Suprapubic skin (tissue), 4 donors: ENCODE data around the gene CHIT1. TPM values are rescaled to one million over a fixed set of nuclear protein-coding genes. Genes with fewer than 3 reads are reported as not detected.

ENCODE experiments used
- DNase-seq, 2 donors: peaks; one replicate each; pipeline ENCODE4 v3.0.0-alpha.2; 2019; ENCODE audit warnings: low spot score in 2 of 2
- H3K27ac ChIP-seq: fragments of 200-600 bp; sonication (generic); one replicate; pipeline ENCODE4 v1.5.1; 2019
- H3K27me3 ChIP-seq: fragments of 200-600 bp; sonication (generic); one replicate; pipeline ENCODE4 v1.5.1; 2019
- H3K36me3 ChIP-seq: fragments of 200-600 bp; sonication (generic); one replicate; pipeline ENCODE4 v1.5.1; 2019
- H3K4me1 ChIP-seq: fragments of 200-600 bp; sonication (generic); one replicate; pipeline ENCODE4 v1.5.1; 2019
- H3K4me3 ChIP-seq: fragments of 200-600 bp; sonication (generic); one replicate; pipeline ENCODE4 v1.5.1; 2019; ENCODE audit warnings: mild to moderate bottlenecking
- H3K9me3 ChIP-seq: fragments of 200-600 bp; sonication (generic); one replicate; pipeline ENCODE4 v1.5.1; 2019
- EP300 ChIP-seq: sonication (generic); formaldehyde crosslinking; IDR thresholded peaks from one replicate; pipeline ENCODE4 v1.6.1; 2017; ENCODE audit warnings: antibody characterized with exemption
- POLR2A ChIP-seq, 2 donors: fragments of 450-650 bp; IDR thresholded peaks; one replicate each; pipeline ENCODE4 v1.6.1; 2017; ENCODE audit warnings: antibody characterized with exemption in 2 of 2, mild to moderate bottlenecking in 2 of 2, moderate library complexity in 2 of 2
- POLR2AphosphoS5 ChIP-seq, 3 donors: sonication (generic); formaldehyde crosslinking; IDR thresholded peaks; one replicate each; pipeline ENCODE4 v1.6.1; 2017; ENCODE audit warnings: antibody characterized with exemption in 3 of 3
- WGBS: methylation state at CpG from one replicate; pipeline ENCODE4 v1.1.5; 2018; 5-methylcytosine and 5-hydroxymethylcytosine counted together
- total RNA-seq, 4 donors: library from RNA; depleted of rRNA; stranded (reverse); fragments of >200 nt; gene quantifications; one replicate each; pipeline ENCODE4 v1.1.0, GENCODE V29; 2016
- TF ChIP-seq, protein P1 (sequence below), 2 donors: fragments of 200-600 bp in 1 of 2; fragments of 450-650 bp in 1 of 2; sonication (generic) in 1 of 2; IDR thresholded peaks; one replicate each; pipeline ENCODE4 v1.5.1; 2016 to 2019; ENCODE audit warnings: antibody characterized with exemption in 2 of 2, mild to moderate bottlenecking in 1 of 2, moderate library complexity in 1 of 2

Gene CHIT1
- total RNA-seq, 4 donors from 2014 or later = 0.23 to 0.68 (median 0.32) TPM; not detected in 1

DNA sequence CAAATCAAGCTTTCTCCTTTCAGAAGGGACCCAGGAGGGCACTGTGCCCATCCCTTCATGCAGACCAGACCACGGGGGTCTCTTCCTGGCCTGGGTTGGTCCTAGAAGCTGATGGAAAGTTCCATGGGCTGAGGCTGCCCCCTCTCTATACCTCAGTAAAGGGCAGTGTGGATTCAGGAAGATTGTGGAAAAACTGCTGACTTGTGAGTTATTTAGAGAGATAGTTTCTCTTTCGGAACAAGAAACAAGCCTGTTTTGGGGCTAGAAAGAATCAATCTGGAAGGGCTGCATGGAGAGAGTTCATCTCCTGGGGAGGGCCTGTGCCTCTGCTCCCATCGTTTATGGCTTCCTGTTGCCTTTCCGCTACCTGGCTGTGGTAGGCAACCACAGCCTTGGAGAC is 803 bp downstream of the CHIT1 start:
- 83% methylated on average over 4 of the region's 4 CpGs for WGBS
- no peaks in the 10 kb centered on the region for H3K9me3 ChIP-seq
- H3K4me1 ChIP-seq = no peaks in the 10 kb centered on the region
- TF ChIP-seq, protein P1, sequence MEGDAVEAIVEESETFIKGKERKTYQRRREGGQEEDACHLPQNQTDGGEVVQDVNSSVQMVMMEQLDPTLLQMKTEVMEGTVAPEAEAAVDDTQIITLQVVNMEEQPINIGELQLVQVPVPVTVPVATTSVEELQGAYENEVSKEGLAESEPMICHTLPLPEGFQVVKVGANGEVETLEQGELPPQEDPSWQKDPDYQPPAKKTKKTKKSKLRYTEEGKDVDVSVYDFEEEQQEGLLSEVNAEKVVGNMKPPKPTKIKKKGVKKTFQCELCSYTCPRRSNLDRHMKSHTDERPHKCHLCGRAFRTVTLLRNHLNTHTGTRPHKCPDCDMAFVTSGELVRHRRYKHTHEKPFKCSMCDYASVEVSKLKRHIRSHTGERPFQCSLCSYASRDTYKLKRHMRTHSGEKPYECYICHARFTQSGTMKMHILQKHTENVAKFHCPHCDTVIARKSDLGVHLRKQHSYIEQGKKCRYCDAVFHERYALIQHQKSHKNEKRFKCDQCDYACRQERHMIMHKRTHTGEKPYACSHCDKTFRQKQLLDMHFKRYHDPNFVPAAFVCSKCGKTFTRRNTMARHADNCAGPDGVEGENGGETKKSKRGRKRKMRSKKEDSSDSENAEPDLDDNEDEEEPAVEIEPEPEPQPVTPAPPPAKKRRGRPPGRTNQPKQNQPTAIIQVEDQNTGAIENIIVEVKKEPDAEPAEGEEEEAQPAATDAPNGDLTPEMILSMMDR (IDR thresholded peaks at IDR 0.05) = no peak
- no peak for TF ChIP-seq EP300
- no peak for TF ChIP-seq POLR2A (IDR thresholded peaks at IDR 0.05)
- no peak for TF ChIP-seq POLR2AphosphoS5 (IDR thresholded peaks at IDR 0.05)
- H3K4me3 ChIP-seq = no peak overlapping the region
- H3K27ac ChIP-seq = no peak overlapping the region
- peaks cover 23% of the 10 kb centered on the region for H3K27me3 ChIP-seq
- DNase-seq = no peak
- H3K36me3 ChIP-seq = no peaks in the 10 kb centered on the region

- TF ChIP-seq POLR2AphosphoS5 (IDR thresholded peaks at IDR 0.05) = no peak
- no peak for TF ChIP-seq POLR2A (IDR thresholded peaks at IDR 0.05)
- TF ChIP-seq EP300 = no peak
- TF ChIP-seq, protein P1 (IDR thresholded peaks at IDR 0.05) = no peak
- no peaks in the 10 kb centered on the region for H3K36me3 ChIP-seq
- H3K27me3 ChIP-seq = peaks cover 14% of the 10 kb centered on the region
- no peak overlapping the region for H3K27ac ChIP-seq
- no peak for DNase-seq
- no peak overlapping the region for H3K4me3 ChIP-seq
- no peaks in the 10 kb centered on the region for H3K4me1 ChIP-seq
- H3K9me3 ChIP-seq = no peaks in the 10 kb centered on the region
- WGBS = 82% methylated on average over 9 of the region's 9 CpGs
Measured at GRCh38 chr1:203227371-203228083, 1.9 kb downstream of the CHIT1 start.

DNA sequence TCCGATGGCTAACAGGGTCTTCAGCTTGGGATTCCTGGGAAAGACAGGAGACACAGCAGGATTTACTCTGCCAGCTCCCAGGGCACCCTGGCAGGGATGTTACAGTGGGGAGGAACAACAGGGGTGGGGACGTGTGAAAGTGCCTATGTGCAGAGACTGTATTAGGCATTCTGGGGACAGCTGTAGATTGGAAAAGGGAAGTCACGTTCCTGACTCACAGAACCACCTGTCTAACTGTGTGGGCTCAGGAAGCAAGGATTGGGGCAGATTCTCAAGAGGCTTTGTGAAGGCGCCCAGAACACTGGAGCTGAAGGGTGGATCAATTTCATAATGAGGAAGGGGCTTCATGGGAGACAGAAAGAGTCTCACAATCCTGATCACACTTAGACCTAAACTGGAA is 4.4 kb downstream of the CHIT1 start:
- Histone ChIP-seq H3K36me3 (no peaks in the 10 kb centered on the region), H3K9me3 (no peaks in the 10 kb centered on the region), H3K4me1 (no peaks in the 10 kb centered on the region), H3K27ac (no peak overlapping the region), H3K27me3 (peaks cover 13% of the 10 kb centered on the region), H3K4me3 (no peak overlapping the region)
- 42% methylated on average over 3 of the region's 4 CpGs for WGBS
- no peak for TF ChIP-seq EP300
- no peak for TF ChIP-seq POLR2AphosphoS5 (IDR thresholded peaks at IDR 0.05)
- no peak for TF ChIP-seq POLR2A (IDR thresholded peaks at IDR 0.05)
- TF ChIP-seq, protein P1 (IDR thresholded peaks at IDR 0.05) = no peak
- DNase-seq = no peak

DNA sequence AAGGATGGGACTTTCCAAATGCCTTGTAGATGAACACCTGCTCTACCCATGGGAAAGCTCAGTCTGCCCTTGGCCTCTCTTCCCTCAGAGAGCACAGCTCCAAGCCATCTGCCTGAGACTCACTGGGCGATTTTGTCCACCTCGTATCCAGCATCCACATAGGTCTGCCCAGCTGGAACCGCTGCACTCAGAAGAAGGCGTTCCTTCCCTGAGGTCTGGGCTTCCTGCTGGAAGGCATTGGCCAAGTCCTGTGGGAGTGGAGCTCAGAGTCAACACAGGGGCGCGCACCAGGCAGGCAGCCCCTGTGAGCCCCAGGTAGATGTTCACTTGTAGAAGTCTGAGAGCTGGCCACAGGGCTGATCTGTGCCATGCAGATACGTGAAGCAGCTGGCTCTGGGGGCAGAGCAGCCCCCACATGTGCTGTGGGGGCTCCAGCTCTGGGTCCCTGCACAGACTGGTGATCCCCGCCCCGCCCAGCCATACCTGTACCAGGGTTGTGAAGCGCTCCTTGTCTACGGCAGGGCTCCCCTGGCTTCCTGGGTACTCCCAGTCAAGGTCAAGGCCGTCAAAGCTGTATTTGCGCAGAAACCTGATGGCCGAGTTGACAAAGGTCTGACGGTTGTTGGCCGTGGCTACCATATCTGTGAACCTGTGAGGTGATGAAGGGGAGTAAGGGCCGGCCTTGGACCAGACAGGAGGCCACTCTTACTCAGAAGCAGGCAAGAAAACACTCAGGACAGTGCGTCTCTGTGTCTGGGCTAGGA is 6.3 kb downstream of the CHIT1 start:
- Histone ChIP-seq H3K36me3 (no peaks in the 10 kb centered on the region), H3K27ac (no peak overlapping the region), H3K4me1 (no peaks in the 10 kb centered on the region), H3K27me3 (peaks cover 6% of the 10 kb centered on the region), H3K4me3 (no peak overlapping the region), H3K9me3 (no peaks in the 10 kb centered on the region)
- DNase-seq = no peak
- 94% methylated on average over 13 of the region's 18 CpGs for WGBS
- TF ChIP-seq EP300 = no peak
- no peak for TF ChIP-seq POLR2AphosphoS5 (IDR thresholded peaks at IDR 0.05)
- no peak for TF ChIP-seq POLR2A (IDR thresholded peaks at IDR 0.05)
- TF ChIP-seq, protein P1 (IDR thresholded peaks at IDR 0.05) = no peak

- no peaks in the 10 kb centered on the region for H3K9me3 ChIP-seq
- H3K4me3 ChIP-seq = no peak overlapping the region
- no peaks in the 10 kb centered on the region for H3K4me1 ChIP-seq
- H3K36me3 ChIP-seq = no peaks in the 10 kb centered on the region
- 72% methylated on average over 6 of the region's 8 CpGs for WGBS
- DNase-seq = no peak
- TF ChIP-seq, protein P1 (IDR thresholded peaks at IDR 0.05) = no peak
- no peak for TF ChIP-seq POLR2AphosphoS5 (IDR thresholded peaks at IDR 0.05)
- no peak for TF ChIP-seq EP300
- TF ChIP-seq POLR2A (IDR thresholded peaks at IDR 0.05) = no peak
- H3K27me3 ChIP-seq = peaks cover 15% of the 10 kb centered on the region
- no peak overlapping the region for H3K27ac ChIP-seq
Measured at GRCh38 chr1:203219934-203220333, 9.5 kb downstream of the CHIT1 start.
